ENCODE measurements around the gene KLF4. TPM values are rescaled to one million over a fixed set of nuclear protein-coding genes. Genes with fewer than 3 reads are reported as not detected.

The KLF4 gene
- total and polyA plus RNA-seq, 7 donors = 7.5 to 17.2 (median 13.1) TPM

GRCh38 chr9:107462691-107463090, 26.9 kb downstream of the KLF4 start:
- Histone ChIP-seq H3K9me3 (no peaks in the 10 kb centered on the region), H3K4me3 (no peak overlapping the region), H3K27ac (no peak overlapping the region), H3K4me1 (peaks cover 5% of the 10 kb centered on the region), H3K36me3 (ENCODE audit: insufficient read depth in 1 of 2, low read depth in 1 of 2) (no peaks in the 10 kb centered on the region), H3K27me3 (ENCODE audit: insufficient read depth in 3 of 3, low read length in 2 of 3) (peaks cover 0 to 7% (median 0%) of the 10 kb centered on the region in 3 donors)
- DNase-seq (no peak), ATAC-seq (no peak)
- 63 to 73% (median 69%) methylated on average over 4 of the region's 4 CpGs for WGBS, 3 donors
- no peak for TF ChIP-seq CTCF (IDR thresholded peaks at IDR 0.05)
- intact Hi-C loops (cut with DNase I) = loop anchor here in 1 of 2 donors (5.0 kb wide), 1 partner anchor 1295 kb away; no protein-coding TSS in a partner anchor

GRCh38 chr9:107460153-107461023, 29.2 kb downstream of the KLF4 start:
- ATAC-seq (no peak), DNase-seq (no peak)
- Histone ChIP-seq H3K4me1 (peaks cover 4% of the 10 kb centered on the region), H3K27me3 (ENCODE audit: insufficient read depth in 3 of 3, low read length in 2 of 3) (peaks cover 0 to 3% (median 0%) of the 10 kb centered on the region in 3 donors), H3K9me3 (no peaks in the 10 kb centered on the region), H3K4me3 (no peak overlapping the region), H3K36me3 (ENCODE audit: insufficient read depth in 1 of 2, low read depth in 1 of 2) (no peaks in the 10 kb centered on the region), H3K27ac (no peak overlapping the region)
- TF ChIP-seq CTCF (IDR thresholded peaks at IDR 0.05) = no peak
- WGBS, 3 donors = 82 to 87% (median 82%) methylated on average over 6 of the region's 6 CpGs
- intact Hi-C loops (cut with DNase I) = loop anchor here in 1 of 2 donors (5.0 kb wide), 1 partner anchor 1297 kb away; no protein-coding TSS in a partner anchor

GRCh38 chr9:107455425-107456135, 34.0 kb downstream of the KLF4 start:
- intact Hi-C loops (cut with DNase I) = no loop called here
- no peak for ATAC-seq
- H3K36me3 ChIP-seq (ENCODE audit: insufficient read depth in 1 of 2, low read depth in 1 of 2) = no peaks in the 10 kb centered on the region
- TF ChIP-seq CTCF (IDR thresholded peaks at IDR 0.05) = no peak
- H3K27ac ChIP-seq = no peak overlapping the region
- DNase-seq = no peak
- H3K4me3 ChIP-seq = no peak overlapping the region
- no peaks in the 10 kb centered on the region for H3K4me1 ChIP-seq
- WGBS, 3 donors = 73 to 77% (median 75%) methylated on average over 6 of the region's 6 CpGs
- H3K27me3 ChIP-seq (ENCODE audit: insufficient read depth in 3 of 3, low read length in 2 of 3) = peaks cover 0 to 3% (median 0%) of the 10 kb centered on the region in 3 donors
- no peaks in the 10 kb centered on the region for H3K9me3 ChIP-seq

GRCh38 chr9:107453479-107453878, 36.1 kb downstream of the KLF4 start:
- no peak for TF ChIP-seq CTCF (IDR thresholded peaks at IDR 0.05)
- 88 to 93% (median 90%) methylated on average over 4 of the region's 4 CpGs for WGBS, 3 donors
- DNase-seq (no peak), ATAC-seq (no peak)
- H3K27me3 ChIP-seq (ENCODE audit: insufficient read depth in 3 of 3, low read length in 2 of 3) = peaks cover 0 to 3% (median 0%) of the 10 kb centered on the region in 3 donors
- H3K36me3 ChIP-seq (ENCODE audit: insufficient read depth in 1 of 2, low read depth in 1 of 2) = no peaks in the 10 kb centered on the region
- intact Hi-C loops (cut with DNase I) = no loop called here
- no peak overlapping the region for H3K27ac ChIP-seq
- H3K4me1 ChIP-seq = no peaks in the 10 kb centered on the region
- no peaks in the 10 kb centered on the region for H3K9me3 ChIP-seq
- no peak overlapping the region for H3K4me3 ChIP-seq
